Prostate gland (tissue), 2 donors: ENCODE measurements around the gene INPP4B.

Source experiments
- CTCF ChIP-seq, 4 experiments: fragments of 200-600 bp in 2 of 4; fragments of 450-650 bp in 2 of 4; sonication (generic) in 2 of 4; IDR thresholded peaks; 1 replicate in 3 of 4; 2 replicates in 1 of 4; pipeline ENCODE4 v1.5.1; 2016 to 2019; ENCODE audit warnings: antibody characterized with exemption in 4 of 4, mild to moderate bottlenecking in 2 of 4, moderate library complexity in 2 of 4
- POLR2A ChIP-seq: fragments of 450-650 bp; IDR thresholded peaks from one replicate; pipeline ENCODE4 v1.6.1; 2016; ENCODE audit warnings: antibody characterized with exemption, mild to moderate bottlenecking
- POLR2AphosphoS5 ChIP-seq: sonication (generic); formaldehyde crosslinking; IDR thresholded peaks from one replicate; pipeline ENCODE4 v1.6.1; 2017; ENCODE audit warnings: antibody characterized with exemption

DNA sequence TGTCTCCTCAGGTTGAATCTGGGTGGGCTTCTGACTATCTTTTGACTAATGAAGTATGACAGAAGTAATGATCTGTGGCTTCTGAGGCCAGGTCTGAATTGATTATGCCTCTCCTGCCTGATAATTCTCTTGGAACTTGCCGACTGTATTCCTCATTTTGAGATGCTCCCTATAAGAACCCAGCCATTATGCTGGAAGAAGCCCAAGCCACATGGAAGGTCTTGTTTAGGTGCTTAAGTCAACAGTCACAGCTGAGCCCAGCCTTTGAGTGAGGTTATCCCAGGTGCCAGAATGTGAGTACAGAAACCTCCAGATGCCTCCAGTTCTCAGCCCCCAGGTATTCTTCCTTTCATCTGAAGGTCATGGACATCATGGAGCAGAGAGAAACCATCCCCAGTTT is 753.2 kb downstream of the INPP4B start:
- no peak for TF ChIP-seq CTCF (IDR thresholded peaks at IDR 0.05)
- TF ChIP-seq POLR2AphosphoS5 = no peak
- no peak for TF ChIP-seq POLR2A
